Heart left ventricle (tissue), 16 donors: ENCODE results near the gene RSL24D1. TPM values are rescaled to one million over a fixed set of nuclear protein-coding genes. Genes with fewer than 3 reads are reported as not detected.

Experiments
- ATAC-seq, 4 donors: fragments of 200-7000 bp; cut with Tn5 transposase; one replicate each; pipeline ENCODE4 v1.9.1; 2020 to 2022; ENCODE audit warnings: moderate library complexity in 4 of 4, mild to moderate bottlenecking in 3 of 4, moderate number of reproducible peaks in 1 of 4
- DNase-seq, 5 donors: peaks; one replicate each; pipeline ENCODE4 v3.0.0-alpha.2; 2020
- H3K27ac ChIP-seq, 12 donors: fragments of 200-600 bp; sonication (generic) in 4 of 12; one replicate each; pipeline versions ENCODE4 v1.5.0 to v1.8.0; 2016 to 2022; ENCODE audit warnings: mild to moderate bottlenecking in 2 of 12
- H3K27me3 ChIP-seq, 9 donors: fragments of 200-600 bp; sonication (generic) in 2 of 9; one replicate each; pipeline versions ENCODE4 v1.5.1 to v1.8.0; 2016 to 2022; ENCODE audit warnings: mild to moderate bottlenecking in 3 of 9
- H3K36me3 ChIP-seq, 9 donors: fragments of 200-600 bp; sonication (generic) in 2 of 9; one replicate each; pipeline versions ENCODE4 v1.5.0 to v1.8.0; 2018 to 2022; ENCODE audit warnings: mild to moderate bottlenecking in 2 of 9
- H3K4me1 ChIP-seq, 12 donors: fragments of 200-600 bp; sonication (generic) in 4 of 12; one replicate each; pipeline versions ENCODE4 v1.5.0 to v1.8.0; 2016 to 2022; ENCODE audit warnings: mild to moderate bottlenecking in 3 of 12
- H3K4me3 ChIP-seq, 12 donors: fragments of 200-600 bp; sonication (generic) in 4 of 12; one replicate each; pipeline versions ENCODE4 v1.5.0 to v1.8.0; 2017 to 2022; ENCODE audit warnings: mild to moderate bottlenecking in 9 of 12, moderate library complexity in 4 of 12
- H3K9me3 ChIP-seq, 12 donors: fragments of 200-600 bp; sonication (generic) in 4 of 12; one replicate each; pipeline versions ENCODE4 v1.5.0 to v1.8.0; 2016 to 2022; ENCODE audit warnings: mild to moderate bottlenecking in 1 of 12
- CTCF ChIP-seq, 12 donors: fragments of 200-600 bp; sonication (generic) in 4 of 12; IDR thresholded peaks; one replicate each; pipeline versions ENCODE4 v1.5.0 to v1.8.0; 2018 to 2022; ENCODE audit warnings: antibody characterized with exemption in 12 of 12, mild to moderate bottlenecking in 5 of 12
- POLR2A ChIP-seq, 2 donors: fragments of 450-650 bp; IDR thresholded peaks; one replicate each; pipeline ENCODE4 v1.6.1; 2017; ENCODE audit warnings: antibody characterized with exemption in 2 of 2, mild to moderate bottlenecking in 2 of 2, moderate library complexity in 2 of 2
- WGBS, 4 donors: extraction: QIAGEN DNeasy Blood & Tissue Kit in 2 of 4; methylation state at CpG; one replicate each; pipeline versions ENCODE4 v1.1.5 to v1.1.7; 2013 to 2018; 5-methylcytosine and 5-hydroxymethylcytosine counted together
- intact Hi-C, 10 donors: fragments of 100-400 bp; cut with DNase I; formaldehyde crosslinking; loops; one replicate each; pipeline versions ENCODE4 v1.11.1 to v1.14.2; 2022
- polyA plus RNA-seq, 2 donors: library from polyadenylated mRNA; stranded (reverse); fragments of 200-250 nt; gene quantifications; one replicate each; pipeline ENCODE4 v1.2.3, GENCODE V29; 2013
- total RNA-seq, 9 donors: library from RNA; depleted of rRNA in 2 of 9; stranded (reverse); fragments of >200 nt in 2 of 9; fragmentation: NEBNext Ultra II Directional in 3 of 9; extraction: Animal tissue kit (Norgen Biotek cat#: 25700) in 3 of 9; gene quantifications; one replicate each; pipeline versions ENCODE4 v1.1.0 to v1.2.4, GENCODE V29; 2016 to 2023
- donor health status: ischemic (EF 13 %, LVEDD 7.1; RV severe dilation, severe dysfunction).
- donor health status: healthy with polysubstance abuse.
- donor health status: DM: no; HTN: yes; CAD: no.
- donor health status: DM: no; HTN: no; CAD: no.
- donor health status: ischemic (EF 25% LVEDD 6.9; RV normal size, moderate dysfunction).
- donor health status: ischemic (EF 25% LVEDD 5.7; RV mildly dilated, moderate dysfunction).
- donor health status: healthy.
- donor health status: DM: yes; HTN: yes; CAD: no.
- donor health status: ischemic (EF 35%, LVEDD 5.7; RV mildly dilated, moderate dysfunction).
- donor health status: nonischemic (EF 11% LVEDD 7.7; RV severe dilation, severe dysfunction).
- donor health status: DM: yes; HTN: yes; CAD: no.
- donor health status: PGD.
- donor health status: ischemic (EF 29% LVEDD 5.4; RV normal size, mild dysfunction).
- donor health status: nonischemic (EF 23%, LVEDD 6.1; RV moderate dilation, normal function).

Gene RSL24D1
- total and polyA plus RNA-seq, 11 donors, result 25.5 to 51.9 (median 39.8) TPM

GRCh38 chr15:55231455-55231854 lies 34.7 kb upstream of the RSL24D1 start:
- no peak for TF ChIP-seq POLR2A (IDR thresholded peaks at IDR 0.05)
- TF ChIP-seq CTCF (IDR thresholded peaks at IDR 0.05), result no peak
- Histone ChIP-seq H3K36me3 (peaks cover 0 to 23% (median 3%) of the 10 kb centered on the region in 9 donors), H3K4me1 (peaks cover 0 to 9% (median 0%) of the 10 kb centered on the region in 12 donors), H3K4me3 (no peak overlapping the region), H3K9me3 (no peaks in the 10 kb centered on the region), H3K27ac (no peak overlapping the region), H3K27me3 (no peaks in the 10 kb centered on the region)
- ATAC-seq (no peak), DNase-seq (no peak)
- intact Hi-C loops, result no loop called here
- WGBS, 4 donors, result 82 to 100% (median 96%) methylated on average over 1 of the region's 1 CpG

- WGBS, 4 donors, result 43 to 96% (median 94%) methylated on average over 1 of the region's 1 CpG
- intact Hi-C loops, result no loop called here
- peaks cover 0 to 23% (median 4%) of the 10 kb centered on the region in 9 donors for H3K36me3 ChIP-seq
Observed at GRCh38 chr15:55230953-55231352, 34.2 kb upstream of the RSL24D1 start.

GRCh38 chr15:55230051-55230670 lies 33.4 kb upstream of the RSL24D1 start:
- TF ChIP-seq CTCF (IDR thresholded peaks at IDR 0.05) (no peak), POLR2A (IDR thresholded peaks at IDR 0.05) (no peak)
- peaks cover 0 to 23% (median 7%) of the 10 kb centered on the region in 9 donors for H3K36me3 ChIP-seq

More at GRCh38 chr15:55230953-55231352, 34.2 kb upstream of the RSL24D1 start:
- ATAC-seq (no peak), DNase-seq (no peak)
- TF ChIP-seq POLR2A (IDR thresholded peaks at IDR 0.05) (no peak), CTCF (IDR thresholded peaks at IDR 0.05) (no peak)
- Histone ChIP-seq H3K27ac (no peak overlapping the region), H3K9me3 (no peaks in the 10 kb centered on the region), H3K4me3 (no peak overlapping the region), H3K4me1 (peaks cover 0 to 9% (median 0%) of the 10 kb centered on the region in 12 donors), H3K27me3 (no peaks in the 10 kb centered on the region)

GRCh38 chr15:55226127-55226526 lies 29.4 kb upstream of the RSL24D1 start:
- WGBS, 4 donors, result 88 to 97% (median 90%) methylated on average over 2 of the region's 2 CpGs
- H3K4me1 ChIP-seq, result peaks cover 0 to 51% (median 0%) of the 10 kb centered on the region in 12 donors
- TF ChIP-seq CTCF (IDR thresholded peaks at IDR 0.05) (no peak), POLR2A (IDR thresholded peaks at IDR 0.05) (no peak)
- no peak overlapping the region for H3K4me3 ChIP-seq
- intact Hi-C loops, result no loop called here
- H3K27ac ChIP-seq, result no peak overlapping the region
- DNase-seq (no peak), ATAC-seq (no peak)
- H3K9me3 ChIP-seq, result no peaks in the 10 kb centered on the region
- H3K27me3 ChIP-seq, result no peaks in the 10 kb centered on the region
- peaks cover 0 to 41% (median 7%) of the 10 kb centered on the region in 9 donors for H3K36me3 ChIP-seq

More at GRCh38 chr15:55230051-55230670, 33.4 kb upstream of the RSL24D1 start:
- Histone ChIP-seq H3K27ac (no peak overlapping the region), H3K9me3 (no peaks in the 10 kb centered on the region), H3K27me3 (no peaks in the 10 kb centered on the region), H3K4me1 (peaks cover 0 to 12% (median 0%) of the 10 kb centered on the region in 12 donors), H3K4me3 (no peak overlapping the region)
- DNase-seq (no peak), ATAC-seq (no peak)
- intact Hi-C loops, result no loop called here
- 66 to 72% (median 69%) methylated on average over 3 of the region's 3 CpGs for WGBS, 4 donors
